ENCODE data around the gene KRTAP10-4.

DNA sequence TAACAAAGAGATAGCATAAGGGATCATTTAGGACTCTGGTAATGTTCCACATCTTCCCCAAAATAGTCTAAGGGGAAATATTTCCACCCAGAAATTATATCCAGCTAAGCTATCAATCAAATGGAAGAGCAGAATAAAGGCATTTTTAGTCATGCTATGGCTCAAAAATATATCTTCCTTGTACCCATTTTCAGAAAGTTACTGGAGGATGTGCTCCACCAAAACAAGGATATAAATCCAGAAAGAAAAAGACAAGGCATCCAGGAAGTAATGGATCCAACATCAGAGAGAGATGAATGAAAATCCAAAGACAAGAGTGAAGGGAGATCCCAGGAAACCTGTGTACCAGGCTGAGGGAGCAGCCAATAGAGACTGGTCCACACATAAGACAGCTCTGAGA is 35.7 kb downstream of the KRTAP10-4 start:
- TF ChIP-seq EZH2phosphoT487 (IDR thresholded peaks at IDR 0.05; ENCODE audit: insufficient read depth, low read depth) = no peak
- no peak for TF ChIP-seq EZH2 (IDR thresholded peaks at IDR 0.05; ENCODE audit: insufficient read depth, poor library complexity, severe bottlenecking)

Data from GM23248 (cell line).